Rectal smooth muscle tissue (tissue), 1 donor: ENCODE results near the gene C21orf91.

Experiments used
- H3K27ac ChIP-seq: one replicate; pipeline ENCODE4 v1.7.0; 2013; ENCODE audit warnings: low read depth, low read length, inconsistent platforms
- H3K27me3 ChIP-seq: one replicate; pipeline ENCODE4 v1.7.0; 2013; ENCODE audit warnings: low read length; ENCODE audit not compliant: control insufficient read depth, insufficient read depth
- H3K36me3 ChIP-seq: one replicate; pipeline ENCODE4 v1.7.0; 2013; ENCODE audit warnings: low read length; ENCODE audit not compliant: control insufficient read depth, insufficient read depth
- H3K4me1 ChIP-seq: one replicate; pipeline ENCODE4 v1.7.0; 2013; ENCODE audit warnings: low read length; ENCODE audit not compliant: control insufficient read depth, insufficient read depth
- H3K4me3 ChIP-seq: one replicate; pipeline ENCODE4 v1.7.0; 2013; ENCODE audit warnings: low read length
- H3K9ac ChIP-seq: one replicate; pipeline ENCODE4 v1.7.0; 2013; ENCODE audit warnings: low read length

C21orf91 gene

GRCh38 chr21:17819114-17819876, at the start of gene C21orf91:
Gene C21orf91 (minus strand): TSS chr21:17819356. CDS start chr21:17818318, 1,038 bp downstream.
- no peaks in the 10 kb centered on the region for H3K27me3 ChIP-seq
- H3K4me3 ChIP-seq: peak within 1 kb of the TSS; percentile 94
- peak within 1 kb of the TSS; percentile 98 for H3K27ac ChIP-seq
- H3K4me1 ChIP-seq: peaks cover 5% of the 10 kb centered on the region
- peak within 1 kb of the TSS; percentile 88 for H3K9ac ChIP-seq
- no peaks in the 10 kb centered on the region for H3K36me3 ChIP-seq

- Histone ChIP-seq H3K36me3 (no peaks in the 10 kb centered on the region), H3K4me1 (no peaks in the 10 kb centered on the region), H3K27me3 (no peaks in the 10 kb centered on the region), H3K9ac (no peak overlapping the region), H3K4me3 (no peak overlapping the region), H3K27ac (no peak overlapping the region)
These were observed 47.4 kb upstream of the C21orf91 start for GRCh38 chr21:17866590-17866989.

- H3K27me3 ChIP-seq: no peaks in the 10 kb centered on the region
- H3K4me3 ChIP-seq: no peak overlapping the region
- H3K27ac ChIP-seq: no peak overlapping the region
- H3K4me1 ChIP-seq: no peaks in the 10 kb centered on the region
- H3K36me3 ChIP-seq: no peaks in the 10 kb centered on the region
- no peak overlapping the region for H3K9ac ChIP-seq
These were observed 40.5 kb upstream of the C21orf91 start for GRCh38 chr21:17859661-17860060.

- Histone ChIP-seq H3K36me3 (no peaks in the 10 kb centered on the region), H3K27ac (no peak overlapping the region), H3K9ac (no peak overlapping the region), H3K4me1 (no peaks in the 10 kb centered on the region), H3K27me3 (no peaks in the 10 kb centered on the region), H3K4me3 (no peak overlapping the region)
These were observed 39.6 kb upstream of the C21orf91 start for GRCh38 chr21:17858747-17859146.

- no peak overlapping the region for H3K27ac ChIP-seq
- H3K36me3 ChIP-seq: no peaks in the 10 kb centered on the region
- H3K27me3 ChIP-seq: no peaks in the 10 kb centered on the region
- H3K9ac ChIP-seq: no peak overlapping the region
- no peaks in the 10 kb centered on the region for H3K4me1 ChIP-seq
- H3K4me3 ChIP-seq: no peak overlapping the region
These were observed 35.6 kb upstream of the C21orf91 start for GRCh38 chr21:17854745-17855144.

GRCh38 chr21:17853393-17854275, 34.5 kb upstream of the C21orf91 start:
- no peak overlapping the region for H3K27ac ChIP-seq
- no peaks in the 10 kb centered on the region for H3K27me3 ChIP-seq
- H3K9ac ChIP-seq: no peak overlapping the region
- H3K36me3 ChIP-seq: no peaks in the 10 kb centered on the region
- no peak overlapping the region for H3K4me3 ChIP-seq
- H3K4me1 ChIP-seq: no peaks in the 10 kb centered on the region

- no peaks in the 10 kb centered on the region for H3K4me1 ChIP-seq
- H3K9ac ChIP-seq: no peak overlapping the region
- H3K27ac ChIP-seq: no peak overlapping the region
- H3K27me3 ChIP-seq: no peaks in the 10 kb centered on the region
- no peaks in the 10 kb centered on the region for H3K36me3 ChIP-seq
- no peak overlapping the region for H3K4me3 ChIP-seq
These were observed 29.1 kb upstream of the C21orf91 start for GRCh38 chr21:17848228-17848627.

- Histone ChIP-seq H3K27ac (no peak overlapping the region), H3K9ac (no peak overlapping the region), H3K4me1 (no peaks in the 10 kb centered on the region), H3K4me3 (no peak overlapping the region), H3K36me3 (no peaks in the 10 kb centered on the region), H3K27me3 (no peaks in the 10 kb centered on the region)
These were observed 21.9 kb upstream of the C21orf91 start for GRCh38 chr21:17841103-17841502.

GRCh38 chr21:17834639-17835354, 15.6 kb upstream of the C21orf91 start:
- H3K4me1 ChIP-seq: no peaks in the 10 kb centered on the region
- no peaks in the 10 kb centered on the region for H3K36me3 ChIP-seq
- H3K27ac ChIP-seq: no peak overlapping the region
- no peak overlapping the region for H3K4me3 ChIP-seq
- no peaks in the 10 kb centered on the region for H3K27me3 ChIP-seq
- H3K9ac ChIP-seq: no peak overlapping the region

GRCh38 chr21:17829472-17829871, 10.3 kb upstream of the C21orf91 start:
- Histone ChIP-seq H3K4me3 (no peak overlapping the region), H3K9ac (no peak overlapping the region), H3K27me3 (no peaks in the 10 kb centered on the region), H3K27ac (no peak overlapping the region), H3K36me3 (no peaks in the 10 kb centered on the region), H3K4me1 (no peaks in the 10 kb centered on the region)

- H3K4me3 ChIP-seq: no peak overlapping the region
- H3K36me3 ChIP-seq: no peaks in the 10 kb centered on the region
- H3K27ac ChIP-seq: no peak overlapping the region
- H3K27me3 ChIP-seq: no peaks in the 10 kb centered on the region
- no peak overlapping the region for H3K9ac ChIP-seq
- no peaks in the 10 kb centered on the region for H3K4me1 ChIP-seq
These were observed 9.1 kb upstream of the C21orf91 start for GRCh38 chr21:17828223-17828622.

GRCh38 chr21:17823846-17824245, 4.7 kb upstream of the C21orf91 start:
- Histone ChIP-seq H3K27ac (no peak overlapping the region), H3K36me3 (no peaks in the 10 kb centered on the region), H3K4me3 (no peak overlapping the region), H3K9ac (no peak overlapping the region), H3K27me3 (no peaks in the 10 kb centered on the region), H3K4me1 (no peaks in the 10 kb centered on the region)
